ENCODE data around the gene MAP6D1. TPM values are rescaled to one million over a fixed set of nuclear protein-coding genes. Genes with fewer than 3 reads are reported as not detected.

MAP6D1 gene
- total RNA-seq, 1 donor from 2014 or later = 0.90 TPM

DNA sequence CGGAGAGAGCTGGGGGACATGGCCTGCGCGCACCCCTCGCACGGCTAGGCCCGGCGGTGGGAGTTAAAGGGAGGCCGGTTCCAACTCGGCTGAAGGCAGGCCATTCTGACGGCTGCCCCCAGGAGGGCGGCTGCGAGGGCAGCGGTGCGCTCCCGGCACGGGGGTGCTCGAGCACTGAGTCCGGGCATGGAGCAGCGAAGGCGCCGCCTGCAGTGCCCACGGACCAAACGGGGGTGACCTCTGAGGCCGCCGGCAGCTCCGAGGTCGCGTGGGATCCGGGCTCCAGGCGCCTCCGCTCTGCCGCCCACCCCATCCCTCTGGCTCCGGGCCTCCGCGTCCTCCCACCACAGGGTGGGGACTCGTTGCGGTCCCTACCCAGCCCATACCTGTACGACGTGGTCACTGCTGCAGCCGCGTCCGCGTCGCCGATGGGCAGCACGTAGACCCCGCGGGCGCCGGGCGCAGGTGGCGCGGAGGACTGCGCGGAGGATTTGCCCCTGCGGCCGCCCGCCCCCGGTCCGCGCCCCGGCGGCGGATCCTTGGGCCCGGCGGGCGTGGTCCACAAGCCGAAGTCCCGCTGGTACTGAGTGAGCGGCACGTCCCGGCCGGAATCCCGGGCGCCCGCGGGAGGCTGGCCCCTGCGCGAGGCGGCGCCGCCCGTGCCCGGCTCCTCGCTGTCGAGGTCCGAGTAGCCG is 469 bp downstream of the MAP6D1 start:
- Mint-ChIP-seq H3K27ac (ENCODE audit: unreplicated experiment) (no peak overlapping the region), H3K4me3 (ENCODE audit: unreplicated experiment) (peak overlapping the region; percentile 85), H3K4me1 (ENCODE audit: unreplicated experiment) (peaks cover 10% of the 10 kb centered on the region), H3K27me3 (ENCODE audit: unreplicated experiment) (peaks cover 18% of the 10 kb centered on the region), H3K36me3 (ENCODE audit: low read depth, unreplicated experiment) (peaks cover 25% of the 10 kb centered on the region), H3K9me3 (ENCODE audit: unreplicated experiment) (no peaks in the 10 kb centered on the region)
- TF ChIP-seq, protein P1, sequence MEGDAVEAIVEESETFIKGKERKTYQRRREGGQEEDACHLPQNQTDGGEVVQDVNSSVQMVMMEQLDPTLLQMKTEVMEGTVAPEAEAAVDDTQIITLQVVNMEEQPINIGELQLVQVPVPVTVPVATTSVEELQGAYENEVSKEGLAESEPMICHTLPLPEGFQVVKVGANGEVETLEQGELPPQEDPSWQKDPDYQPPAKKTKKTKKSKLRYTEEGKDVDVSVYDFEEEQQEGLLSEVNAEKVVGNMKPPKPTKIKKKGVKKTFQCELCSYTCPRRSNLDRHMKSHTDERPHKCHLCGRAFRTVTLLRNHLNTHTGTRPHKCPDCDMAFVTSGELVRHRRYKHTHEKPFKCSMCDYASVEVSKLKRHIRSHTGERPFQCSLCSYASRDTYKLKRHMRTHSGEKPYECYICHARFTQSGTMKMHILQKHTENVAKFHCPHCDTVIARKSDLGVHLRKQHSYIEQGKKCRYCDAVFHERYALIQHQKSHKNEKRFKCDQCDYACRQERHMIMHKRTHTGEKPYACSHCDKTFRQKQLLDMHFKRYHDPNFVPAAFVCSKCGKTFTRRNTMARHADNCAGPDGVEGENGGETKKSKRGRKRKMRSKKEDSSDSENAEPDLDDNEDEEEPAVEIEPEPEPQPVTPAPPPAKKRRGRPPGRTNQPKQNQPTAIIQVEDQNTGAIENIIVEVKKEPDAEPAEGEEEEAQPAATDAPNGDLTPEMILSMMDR (IDR thresholded peaks at IDR 0.05; ENCODE audit: unreplicated experiment) = no peak
- no peak for DNase-seq (ENCODE audit: low spot score)

DNA sequence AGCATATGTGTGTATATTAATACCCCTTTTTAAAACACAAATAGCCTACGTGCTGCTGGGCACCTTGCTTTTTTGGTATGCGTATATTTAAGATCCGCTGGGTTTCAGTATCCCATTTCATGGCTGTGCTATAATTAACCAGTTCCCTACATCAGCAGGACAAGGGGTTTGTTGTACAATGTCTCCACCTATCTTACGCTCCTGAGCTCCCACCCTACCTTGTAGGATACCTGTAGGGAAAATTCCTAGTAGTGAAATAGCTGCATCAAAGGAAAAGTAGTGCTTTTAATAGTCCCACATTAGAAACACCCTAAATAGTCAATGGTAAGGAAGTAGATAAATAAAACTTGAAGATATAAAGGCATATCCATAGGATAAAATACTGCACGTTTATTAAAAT is 1.4 kb downstream of the MAP6D1 start:
- Mint-ChIP-seq H3K27me3 (ENCODE audit: unreplicated experiment) (peaks cover 21% of the 10 kb centered on the region), H3K27ac (ENCODE audit: unreplicated experiment) (peak overlapping the region; percentile 38), H3K4me3 (ENCODE audit: unreplicated experiment) (peak overlapping the region; percentile 85), H3K9me3 (ENCODE audit: unreplicated experiment) (no peaks in the 10 kb centered on the region), H3K4me1 (ENCODE audit: unreplicated experiment) (peaks cover 10% of the 10 kb centered on the region), H3K36me3 (ENCODE audit: low read depth, unreplicated experiment) (peaks cover 24% of the 10 kb centered on the region)
- TF ChIP-seq, protein P1 (IDR thresholded peaks at IDR 0.05; ENCODE audit: unreplicated experiment) = no peak
- DNase-seq (ENCODE audit: low spot score) = no peak

DNA sequence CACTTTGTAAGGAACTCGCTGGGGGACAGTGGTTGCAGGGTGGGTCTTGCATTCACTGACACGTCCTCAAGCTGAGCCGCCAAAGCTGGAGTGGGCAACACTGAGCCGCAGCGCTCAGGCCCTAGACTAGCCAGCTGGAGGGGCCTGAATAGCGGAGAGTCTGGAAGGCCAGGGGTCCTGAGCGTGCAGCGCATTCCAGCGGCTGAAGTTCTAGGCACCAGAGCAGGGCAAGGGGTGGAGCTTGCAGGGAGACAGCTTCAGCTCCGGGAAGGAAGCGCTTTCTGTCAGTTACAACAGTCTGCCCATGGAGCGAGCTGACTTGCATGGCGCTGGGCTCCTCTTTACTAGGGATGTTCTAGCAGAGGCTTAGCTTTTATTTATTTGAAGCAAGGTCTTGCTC is 2.7 kb downstream of the MAP6D1 start:
- no peak overlapping the region for H3K4me3 Mint-ChIP-seq (ENCODE audit: unreplicated experiment)
- no peak for DNase-seq (ENCODE audit: low spot score)

DNA sequence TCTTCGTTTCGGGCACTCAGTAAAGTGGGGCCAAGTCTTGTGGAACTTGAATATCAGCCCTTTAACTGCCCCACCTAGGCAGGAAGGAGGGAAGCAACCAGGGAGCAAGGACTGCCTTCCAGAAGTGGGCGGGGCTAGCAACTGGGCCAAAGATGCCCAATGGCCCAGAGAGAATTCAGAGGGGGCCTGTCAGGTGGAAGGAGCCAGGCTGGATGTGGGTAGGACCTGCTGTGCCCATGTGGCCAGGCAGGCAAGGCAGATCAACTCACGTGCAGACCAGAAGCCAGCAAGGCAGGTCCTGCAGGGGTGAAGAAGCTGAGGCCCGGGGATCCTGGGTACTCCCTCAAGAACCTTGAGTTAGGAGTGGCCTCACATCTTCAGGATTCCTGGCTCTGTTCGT is 5.5 kb downstream of the MAP6D1 start:
- Mint-ChIP-seq H3K27me3 (ENCODE audit: unreplicated experiment) (peaks cover 24% of the 10 kb centered on the region), H3K36me3 (ENCODE audit: low read depth, unreplicated experiment) (peaks cover 14% of the 10 kb centered on the region), H3K4me1 (ENCODE audit: unreplicated experiment) (peaks cover 8% of the 10 kb centered on the region), H3K4me3 (ENCODE audit: unreplicated experiment) (peak overlapping the region; percentile 29), H3K9me3 (ENCODE audit: unreplicated experiment) (no peaks in the 10 kb centered on the region), H3K27ac (ENCODE audit: unreplicated experiment) (no peak overlapping the region)
- TF ChIP-seq, protein P1 (IDR thresholded peaks at IDR 0.05; ENCODE audit: unreplicated experiment) = no peak
- DNase-seq (ENCODE audit: low spot score) = no peak

More for the DNA sequence above, 2.7 kb downstream of the MAP6D1 start:
- peaks cover 15% of the 10 kb centered on the region for H3K36me3 Mint-ChIP-seq (ENCODE audit: low read depth, unreplicated experiment)
- TF ChIP-seq, protein P1 (IDR thresholded peaks at IDR 0.05; ENCODE audit: unreplicated experiment) = no peak
- peaks cover 24% of the 10 kb centered on the region for H3K27me3 Mint-ChIP-seq (ENCODE audit: unreplicated experiment)
- H3K9me3 Mint-ChIP-seq (ENCODE audit: unreplicated experiment) = no peaks in the 10 kb centered on the region
- H3K27ac Mint-ChIP-seq (ENCODE audit: unreplicated experiment) = no peak overlapping the region
- H3K4me1 Mint-ChIP-seq (ENCODE audit: unreplicated experiment) = peaks cover 10% of the 10 kb centered on the region

All from endothelial cell (in vitro differentiated cells).